PC-3 (cell line): ENCODE measurements around the gene CNIH1. TPM values are rescaled to one million over a fixed set of nuclear protein-coding genes. Genes with fewer than 3 reads are reported as not detected.

Experiments
- ATAC-seq: fragments of 200-7000 bp; cut with Tn5 transposase; 2 replicates; pipeline ENCODE4 v1.9.1; 2020; ENCODE audit warnings: mild to moderate bottlenecking, moderate library complexity
- BruUV-seq: library from RNA; stranded (reverse); fragments of 400-500 nt; replicated peaks from 2 replicates; lab custom pipeline; 2021; lab: Mats Ljungman, UMichigan
- CTCF ChIA-PET: fragments of 300-600 bp; sonication (Branson Sonifier 250); formaldehyde crosslinking; loops from one replicate; lab custom pipeline; 2022; ENCODE audit warnings: antibody characterized with exemption; lab: Charles Lee
- POLR2A ChIA-PET: fragments of 300-600 bp; sonication (Branson Sonifier 250); formaldehyde crosslinking; loops from one replicate; lab custom pipeline; 2022; ENCODE audit warnings: antibody characterized with exemption; ENCODE audit not compliant: unreplicated experiment; lab: Charles Lee
- DNase-seq: peaks from one replicate; pipeline ENCODE4 v3.0.0-alpha.2; 2015
- H2AFZ ChIP-seq: fragments of 300-600 bp; sonication (generic); 2 replicates; pipeline ENCODE4 v1.6.0; 2016; ENCODE audit warnings: antibody characterized with exemption, low read length
- H3F3A ChIP-seq: fragments of 300-600 bp; sonication (generic); one replicate; pipeline ENCODE4 v1.6.0; 2017; ENCODE audit warnings: antibody characterized with exemption, low read length, control low read depth, mild to moderate bottlenecking; ENCODE audit not compliant: unreplicated experiment
- H3K27ac ChIP-seq: fragments of 300-600 bp; sonication (generic); 2 replicates; pipeline ENCODE4 v1.5.1; 2016; ENCODE audit warnings: mild to moderate bottlenecking, low read length
- H3K27me3 ChIP-seq: fragments of 300-600 bp; sonication (generic); 2 replicates; pipeline ENCODE4 v1.6.1; 2016; ENCODE audit warnings: low read length, mixed read lengths
- H3K36me3 ChIP-seq: fragments of 300-600 bp; sonication (generic); 2 replicates; pipeline ENCODE4 v1.6.1; 2016; ENCODE audit warnings: low read depth, mixed run types, low read length, mixed read lengths
- H3K4me1 ChIP-seq: fragments of 300-600 bp; sonication (generic); 2 replicates; pipeline ENCODE4 v1.5.1; 2016; ENCODE audit warnings: low read length; ENCODE audit not compliant: insufficient read depth
- H3K4me2 ChIP-seq: fragments of 300-600 bp; sonication (generic); 2 replicates; pipeline ENCODE4 v1.6.0; 2016; ENCODE audit warnings: low read length
- H3K4me3 ChIP-seq: fragments of 300-600 bp; sonication (generic); 2 replicates; pipeline ENCODE4 v1.5.1; 2016; ENCODE audit warnings: mild to moderate bottlenecking, low read length, mixed read lengths
- H3K79me2 ChIP-seq: fragments of 300-600 bp; sonication (generic); 2 replicates; pipeline ENCODE4 v1.6.1; 2017; ENCODE audit warnings: low read length, mixed read lengths
- H3K9ac ChIP-seq: fragments of 300-600 bp; sonication (generic); 2 replicates; pipeline ENCODE4 v1.6.0; 2016; ENCODE audit warnings: mild to moderate bottlenecking, low read length
- H3K9me2 ChIP-seq: fragments of 300-600 bp; sonication (generic); replicated peaks from 2 replicates; pipeline ENCODE4 v1.6.1; 2016; ENCODE audit warnings: mixed run types, low read length, mixed read lengths
- H3K9me3 ChIP-seq: fragments of 300-600 bp; sonication (generic); 2 replicates; pipeline ENCODE4 v1.6.1; 2016; ENCODE audit warnings: low read length, mixed read lengths
- H4K20me1 ChIP-seq: fragments of 300-600 bp; sonication (generic); 2 replicates; pipeline ENCODE4 v1.6.1; 2016; ENCODE audit warnings: low read length, mixed read lengths
- EZH2 ChIP-seq: fragments of 300-600 bp; sonication (generic); IDR thresholded peaks from one replicate; pipeline ENCODE4 v1.6.1; 2017; ENCODE audit warnings: antibody characterized with exemption, mild to moderate bottlenecking, low read length; ENCODE audit not compliant: unreplicated experiment
- EZH2phosphoT487 ChIP-seq: fragments of 300-600 bp; sonication (generic); IDR thresholded peaks from 2 replicates; pipeline ENCODE4 v1.6.1; 2018; ENCODE audit warnings: mild to moderate bottlenecking, antibody characterized with exemption, low read length, borderline replicate concordance
- intact Hi-C: fragments of 100-400 bp; cut with micrococcal nuclease; formaldehyde crosslinking; loops from 2 replicates; pipeline ENCODE4 v1.9.0; 2023
- total RNA-seq: library from RNA; depleted of rRNA; stranded (reverse); fragments of >200 nt; gene quantifications from 2 replicates; pipeline ENCODE4 v1.2.3, GENCODE V29; 2014
- TF ChIP-seq, protein P1 (sequence below): fragments of 300-600 bp; sonication (generic); conservative IDR thresholded peaks from 2 replicates; pipeline ENCODE4 v1.5.1; 2017; ENCODE audit warnings: antibody characterized with exemption, low read depth, mild to moderate bottlenecking, low read length

CNIH1 gene
- total RNA-seq, 1 experiment from 2014 or later = 194 TPM

DNA sequence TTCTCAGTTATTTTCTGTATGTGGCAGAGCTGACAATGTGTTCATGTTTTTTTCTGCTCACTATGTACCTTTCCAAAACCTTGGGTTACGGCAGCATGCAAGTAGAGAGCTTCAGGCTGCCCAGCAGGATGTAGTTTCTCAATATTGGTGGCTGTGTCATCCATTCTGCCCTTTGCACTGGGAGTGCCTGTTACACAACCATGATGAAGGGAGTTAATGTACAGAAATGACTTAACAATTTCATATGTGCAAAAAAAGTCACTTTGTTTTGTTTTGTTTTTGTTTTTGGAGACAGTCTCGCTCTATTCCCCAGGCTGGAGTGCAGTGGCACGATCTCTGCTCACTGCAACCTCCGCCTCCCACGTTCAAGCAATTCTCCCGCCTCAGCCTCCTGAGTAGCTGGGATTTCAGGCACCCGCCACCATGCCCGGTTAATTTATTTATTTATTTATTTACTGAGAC, 6.1 kb upstream of the CNIH1 start:
- no peaks in the 10 kb centered on the region for H3K79me2 ChIP-seq
- no TSS peak for BruUV-seq
- H3K27ac ChIP-seq = peak overlapping the region; percentile 61
- no peaks in the 10 kb centered on the region for H3K36me3 ChIP-seq
- intact Hi-C loops = no loop called here
- peaks cover 20% of the 10 kb centered on the region for H3K4me1 ChIP-seq
- H3K9me2 ChIP-seq = no peaks in the 10 kb centered on the region
- POLR2A ChIA-PET = interaction anchor here (0.5 to 0.7 kb wide), 3 partner anchors 80 to 122 kb away, joined by 3 to 18 read pairs (median 16); partner anchors contain the start of gene SAMD4A
- no peaks in the 10 kb centered on the region for H3F3A ChIP-seq
- H3K4me3 ChIP-seq = no peak overlapping the region
- H2AFZ ChIP-seq = peak overlapping the region; percentile 31; the same call in 1 of the 2 replicates
- H3K9me3 ChIP-seq = no peaks in the 10 kb centered on the region
- ATAC-seq = peak; percentile 62
- no peaks in the 10 kb centered on the region for H4K20me1 ChIP-seq
- 0 out of 2 replicates have a peak overlapping the region, but pooled peaks have one; percentile 1 for H3K9ac ChIP-seq
- peak; percentile 94 for DNase-seq
- peak overlapping the region; percentile 26 for H3K4me2 ChIP-seq
- CTCF ChIA-PET = interaction anchor here (0.6 to 1.1 kb wide), 3 partner anchors 32 to 83 kb away, joined by 4 to 16 read pairs (median 4); no protein-coding TSS in a partner anchor
- TF ChIP-seq, protein P1, sequence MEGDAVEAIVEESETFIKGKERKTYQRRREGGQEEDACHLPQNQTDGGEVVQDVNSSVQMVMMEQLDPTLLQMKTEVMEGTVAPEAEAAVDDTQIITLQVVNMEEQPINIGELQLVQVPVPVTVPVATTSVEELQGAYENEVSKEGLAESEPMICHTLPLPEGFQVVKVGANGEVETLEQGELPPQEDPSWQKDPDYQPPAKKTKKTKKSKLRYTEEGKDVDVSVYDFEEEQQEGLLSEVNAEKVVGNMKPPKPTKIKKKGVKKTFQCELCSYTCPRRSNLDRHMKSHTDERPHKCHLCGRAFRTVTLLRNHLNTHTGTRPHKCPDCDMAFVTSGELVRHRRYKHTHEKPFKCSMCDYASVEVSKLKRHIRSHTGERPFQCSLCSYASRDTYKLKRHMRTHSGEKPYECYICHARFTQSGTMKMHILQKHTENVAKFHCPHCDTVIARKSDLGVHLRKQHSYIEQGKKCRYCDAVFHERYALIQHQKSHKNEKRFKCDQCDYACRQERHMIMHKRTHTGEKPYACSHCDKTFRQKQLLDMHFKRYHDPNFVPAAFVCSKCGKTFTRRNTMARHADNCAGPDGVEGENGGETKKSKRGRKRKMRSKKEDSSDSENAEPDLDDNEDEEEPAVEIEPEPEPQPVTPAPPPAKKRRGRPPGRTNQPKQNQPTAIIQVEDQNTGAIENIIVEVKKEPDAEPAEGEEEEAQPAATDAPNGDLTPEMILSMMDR = no peak
- no peak for TF ChIP-seq EZH2
- no peak for TF ChIP-seq EZH2phosphoT487
- no peaks in the 10 kb centered on the region for H3K27me3 ChIP-seq

DNA sequence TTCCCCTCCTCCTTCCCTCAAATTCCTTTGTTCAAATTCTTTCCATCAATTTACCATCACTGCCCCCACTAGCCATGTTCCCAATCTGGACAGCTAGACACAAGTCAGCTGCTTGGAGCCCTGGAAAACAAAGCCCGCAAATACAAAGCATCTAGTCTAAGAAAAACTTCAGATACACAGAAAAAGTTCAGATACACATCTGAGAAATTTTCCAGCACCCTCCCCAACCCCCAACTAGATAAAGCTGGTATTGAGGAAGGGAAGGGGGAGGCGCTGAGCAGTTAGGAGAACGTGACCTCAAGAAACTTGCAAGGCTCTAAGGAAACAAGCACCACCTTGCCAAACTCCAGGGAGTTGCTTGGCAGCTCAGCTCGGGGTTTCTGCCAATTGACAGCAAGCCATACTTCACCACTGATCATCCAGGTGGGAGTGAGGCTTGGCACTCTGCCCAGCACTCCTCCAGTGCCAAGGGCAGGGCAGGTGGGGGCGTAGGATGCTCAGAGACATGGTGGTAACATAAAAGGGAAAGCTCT, 5.1 kb upstream of the CNIH1 start:
- Histone ChIP-seq H3K9me2 (no peaks in the 10 kb centered on the region), H3K4me3 (no peak overlapping the region), H3F3A (no peaks in the 10 kb centered on the region), H2AFZ (peak overlapping the region; percentile 8; the same call in 1 of the 2 replicates), H3K27me3 (no peaks in the 10 kb centered on the region), H3K4me1 (peaks cover 27% of the 10 kb centered on the region), H3K9me3 (no peaks in the 10 kb centered on the region), H3K27ac (peak overlapping the region; percentile 61; the same call in 1 of the 2 replicates), H3K36me3 (no peaks in the 10 kb centered on the region), H3K4me2 (peak overlapping the region; percentile 26), H4K20me1 (no peaks in the 10 kb centered on the region), H3K79me2 (no peaks in the 10 kb centered on the region), H3K9ac (no peak overlapping the region)
- BruUV-seq = no TSS peak
- no peak for ATAC-seq
- POLR2A ChIA-PET = interaction anchor here (0.7 kb wide), 1 partner anchor 123 kb away, joined by 18 read pairs; no protein-coding TSS in a partner anchor
- peak; percentile 71 for DNase-seq
- CTCF ChIA-PET = interaction anchor here (0.6 to 1.1 kb wide), 3 partner anchors 35 to 362 kb away, joined by 3 to 16 read pairs (median 7); no protein-coding TSS in a partner anchor
- intact Hi-C loops = no loop called here
- TF ChIP-seq EZH2phosphoT487 = no peak
- TF ChIP-seq, protein P1 = no peak
- no peak for TF ChIP-seq EZH2

DNA sequence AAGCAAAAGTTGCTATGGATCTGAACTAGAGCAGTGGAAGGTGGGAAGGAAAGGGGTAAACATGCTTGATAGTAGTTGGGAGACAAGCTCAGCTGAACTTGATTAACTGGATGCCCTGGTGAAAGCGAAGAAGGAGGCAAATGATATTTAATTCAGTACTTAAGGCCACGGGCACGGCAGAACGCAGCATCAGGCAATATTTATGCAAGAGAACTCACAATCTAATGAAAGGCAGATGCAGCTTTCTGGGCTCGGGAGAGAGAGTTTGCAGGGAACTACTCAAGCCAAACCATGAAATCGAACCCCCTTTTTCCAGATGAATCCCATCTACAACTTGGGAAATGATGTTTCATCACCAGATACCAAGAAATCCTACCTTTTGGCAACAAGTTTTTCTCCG, 3.5 kb upstream of the CNIH1 start:
- ATAC-seq (no peak), DNase-seq (no peak)
- Histone ChIP-seq H2AFZ (no peak overlapping the region), H3K4me3 (no peak overlapping the region), H3K79me2 (peaks cover 11% of the 10 kb centered on the region), H3K27ac (no peak overlapping the region), H3K9ac (no peak overlapping the region), H3F3A (no peaks in the 10 kb centered on the region), H3K27me3 (no peaks in the 10 kb centered on the region), H3K4me2 (no peak overlapping the region), H3K9me3 (no peaks in the 10 kb centered on the region), H3K9me2 (no peaks in the 10 kb centered on the region), H3K36me3 (no peaks in the 10 kb centered on the region), H4K20me1 (peaks cover 10% of the 10 kb centered on the region), H3K4me1 (peaks cover 33% of the 10 kb centered on the region)
- TF ChIP-seq EZH2phosphoT487 (no peak), EZH2 (no peak)
- TF ChIP-seq, protein P1 = no peak
- intact Hi-C loops = loop anchor here (5.0 kb wide), 1 partner anchor 232 kb away; no protein-coding TSS in a partner anchor
- CTCF ChIA-PET = no interaction called here
- no TSS peak for BruUV-seq
- POLR2A ChIA-PET = no interaction called here
